Astrocyte (in vitro differentiated cells and primary cell): ENCODE results near the gene SOCS1. TPM values are rescaled to one million over a fixed set of nuclear protein-coding genes. Genes with fewer than 3 reads are reported as not detected.

Experiments used
- DNase-seq: peaks from one replicate; pipeline ENCODE4 v3.0.0-alpha.2; 2010; ENCODE audit warnings: low read depth
- FAIRE-seq: peaks from 2 replicates; lab custom pipeline; 2011; peaks lifted over from hg19 to GRCh38; lab: Jason Lieb, UNC
- H2AFZ ChIP-seq: 2 replicates; pipeline ENCODE4 v1.6.0; 2012; ENCODE audit warnings: low read depth, low read length, inconsistent platforms
- H3K27ac ChIP-seq: 2 replicates; pipeline ENCODE4 v1.5.1; 2011; ENCODE audit warnings: low read depth, low read length, inconsistent platforms
- H3K27me3 ChIP-seq: 2 replicates; pipeline ENCODE4 v1.6.0; 2011; ENCODE audit warnings: low read length, inconsistent platforms; ENCODE audit not compliant: insufficient read depth
- H3K36me3 ChIP-seq: 2 replicates; pipeline ENCODE4 v1.5.1; 2011; ENCODE audit warnings: low read length, inconsistent platforms; ENCODE audit not compliant: insufficient read depth
- H3K4me1 ChIP-seq: 2 replicates; pipeline ENCODE4 v1.5.1; 2011; ENCODE audit warnings: low read length, inconsistent platforms; ENCODE audit not compliant: insufficient read depth
- H3K4me2 ChIP-seq: 2 replicates; pipeline ENCODE4 v1.6.0; 2012; ENCODE audit warnings: low read length, inconsistent platforms
- H3K4me3 ChIP-seq: 2 replicates; pipeline ENCODE4 v1.5.1; 2011; ENCODE audit warnings: low read depth, mild to moderate bottlenecking, low read length, inconsistent platforms; ENCODE audit not compliant: insufficient read depth
- H3K79me2 ChIP-seq: 2 replicates; pipeline ENCODE4 v1.6.0; 2012; ENCODE audit warnings: mild to moderate bottlenecking, low read length, inconsistent platforms; ENCODE audit not compliant: insufficient read depth
- H3K9ac ChIP-seq: 2 replicates; pipeline ENCODE4 v1.6.0; 2012; ENCODE audit warnings: mild to moderate bottlenecking, low read length, inconsistent platforms
- H3K9me3 ChIP-seq: 2 replicates; pipeline ENCODE4 v1.5.1; 2012; ENCODE audit warnings: low read depth, mild to moderate bottlenecking, low read length, inconsistent platforms; ENCODE audit not compliant: insufficient read depth
- H4K20me1 ChIP-seq: 2 replicates; pipeline ENCODE4 v1.6.0; 2012; ENCODE audit warnings: low read length, inconsistent platforms; ENCODE audit not compliant: insufficient read depth
- H3K27ac Mint-ChIP-seq: one replicate; pipeline ENCODE4 v1.8.0; 2021; ENCODE audit warnings: mild to moderate bottlenecking, mixed read lengths; ENCODE audit not compliant: unreplicated experiment
- H3K27me3 Mint-ChIP-seq: one replicate; pipeline ENCODE4 v1.8.0; 2021; ENCODE audit warnings: low read depth, mixed read lengths; ENCODE audit not compliant: unreplicated experiment
- H3K36me3 Mint-ChIP-seq: one replicate; pipeline ENCODE4 v1.8.0; 2021; ENCODE audit warnings: low read depth, mixed read lengths; ENCODE audit not compliant: unreplicated experiment
- H3K4me1 Mint-ChIP-seq: one replicate; pipeline ENCODE4 v1.8.0; 2021; ENCODE audit warnings: low read depth, mixed read lengths; ENCODE audit not compliant: unreplicated experiment
- H3K4me3 Mint-ChIP-seq: one replicate; pipeline ENCODE4 v1.8.0; 2021; ENCODE audit warnings: mild to moderate bottlenecking, moderate library complexity, mixed read lengths; ENCODE audit not compliant: unreplicated experiment
- H3K9me3 Mint-ChIP-seq: one replicate; pipeline ENCODE4 v1.8.0; 2021; ENCODE audit warnings: mild to moderate bottlenecking, mixed read lengths; ENCODE audit not compliant: unreplicated experiment
- CTCF ChIP-seq: IDR thresholded peaks from 2 replicates; pipeline ENCODE4 v1.5.1; 2011; ENCODE audit warnings: low read depth, mild to moderate bottlenecking, inconsistent platforms, low read length, moderate library complexity; ENCODE audit not compliant: insufficient read depth
- EZH2 ChIP-seq: IDR thresholded peaks from 2 replicates; pipeline ENCODE4 v1.6.1; 2012; ENCODE audit warnings: mild to moderate bottlenecking, low read length, inconsistent platforms; ENCODE audit not compliant: insufficient read depth
- total RNA-seq: library from RNA; stranded (reverse); gene quantifications from 2 replicates; pipeline ENCODE4 v1.2.1, GENCODE V29; 2021

SOCS1 gene
- total RNA-seq, 1 donor from 2014 or later = 16.0 TPM

- H3K36me3 Mint-ChIP-seq = peaks cover 1% of the 10 kb centered on the region
- no peak overlapping the region for H3K27ac Mint-ChIP-seq
- H3K4me1 ChIP-seq = no peaks in the 10 kb centered on the region
- H3K9me3 Mint-ChIP-seq = peaks cover 21% of the 10 kb centered on the region
- no peak overlapping the region for H3K4me2 ChIP-seq
- FAIRE-seq (no peak), DNase-seq (no peak)
- no peak overlapping the region for H3K9ac ChIP-seq
- no peak overlapping the region for H3K4me3 ChIP-seq
- no peaks in the 10 kb centered on the region for H3K27me3 ChIP-seq
- H2AFZ ChIP-seq = no peak overlapping the region
- peaks cover 9% of the 10 kb centered on the region for H3K9me3 ChIP-seq
- no peaks in the 10 kb centered on the region for H3K79me2 ChIP-seq
- H3K27ac ChIP-seq = no peak overlapping the region
- H3K27me3 Mint-ChIP-seq = peaks cover 4% of the 10 kb centered on the region
- no peaks in the 10 kb centered on the region for H3K4me1 Mint-ChIP-seq
- no peak overlapping the region for H3K4me3 Mint-ChIP-seq
- TF ChIP-seq CTCF (no peak), EZH2 (no peak)
- H3K36me3 ChIP-seq = no peaks in the 10 kb centered on the region
- no peaks in the 10 kb centered on the region for H4K20me1 ChIP-seq
Measured at GRCh38 chr16:11219178-11219577, 36.8 kb downstream of the SOCS1 start.

DNA sequence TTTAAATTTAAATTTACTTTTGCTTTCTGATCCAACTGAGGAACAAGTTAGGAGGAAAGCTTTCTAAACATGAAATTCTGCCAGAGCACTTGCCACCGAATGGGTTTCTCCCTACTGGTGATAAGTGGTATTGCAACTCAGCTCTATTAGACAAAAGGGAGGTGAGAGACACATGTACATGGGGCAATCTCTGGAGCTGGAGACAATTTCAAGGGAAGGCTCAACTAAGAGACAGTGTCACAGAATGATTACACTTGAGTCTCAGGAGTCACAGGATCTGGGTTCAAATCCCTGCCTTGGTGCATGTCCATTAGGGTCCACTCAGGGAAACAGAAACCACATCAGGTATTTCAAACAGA lies 37.4 kb downstream of the SOCS1 start:
- H3K4me1 Mint-ChIP-seq = no peaks in the 10 kb centered on the region
- TF ChIP-seq EZH2 (no peak), CTCF (peak; percentile 47)
- H3K27ac Mint-ChIP-seq = no peak overlapping the region
- H3K27me3 Mint-ChIP-seq = peaks cover 3% of the 10 kb centered on the region
- H3K36me3 Mint-ChIP-seq = peaks cover 1% of the 10 kb centered on the region
- H4K20me1 ChIP-seq = no peaks in the 10 kb centered on the region
- no peak for FAIRE-seq
- no peaks in the 10 kb centered on the region for H3K27me3 ChIP-seq
- H3K4me2 ChIP-seq = no peak overlapping the region
- H3K36me3 ChIP-seq = no peaks in the 10 kb centered on the region
- H3K4me3 ChIP-seq = no peak overlapping the region
- no peak overlapping the region for H3K27ac ChIP-seq
- no peak overlapping the region for H3K4me3 Mint-ChIP-seq
- no peaks in the 10 kb centered on the region for H3K79me2 ChIP-seq
- no peak for DNase-seq
- no peak overlapping the region for H3K9ac ChIP-seq
- no peak overlapping the region for H2AFZ ChIP-seq
- H3K9me3 ChIP-seq = peaks cover 9% of the 10 kb centered on the region
- no peaks in the 10 kb centered on the region for H3K4me1 ChIP-seq
- H3K9me3 Mint-ChIP-seq = peaks cover 21% of the 10 kb centered on the region

DNA sequence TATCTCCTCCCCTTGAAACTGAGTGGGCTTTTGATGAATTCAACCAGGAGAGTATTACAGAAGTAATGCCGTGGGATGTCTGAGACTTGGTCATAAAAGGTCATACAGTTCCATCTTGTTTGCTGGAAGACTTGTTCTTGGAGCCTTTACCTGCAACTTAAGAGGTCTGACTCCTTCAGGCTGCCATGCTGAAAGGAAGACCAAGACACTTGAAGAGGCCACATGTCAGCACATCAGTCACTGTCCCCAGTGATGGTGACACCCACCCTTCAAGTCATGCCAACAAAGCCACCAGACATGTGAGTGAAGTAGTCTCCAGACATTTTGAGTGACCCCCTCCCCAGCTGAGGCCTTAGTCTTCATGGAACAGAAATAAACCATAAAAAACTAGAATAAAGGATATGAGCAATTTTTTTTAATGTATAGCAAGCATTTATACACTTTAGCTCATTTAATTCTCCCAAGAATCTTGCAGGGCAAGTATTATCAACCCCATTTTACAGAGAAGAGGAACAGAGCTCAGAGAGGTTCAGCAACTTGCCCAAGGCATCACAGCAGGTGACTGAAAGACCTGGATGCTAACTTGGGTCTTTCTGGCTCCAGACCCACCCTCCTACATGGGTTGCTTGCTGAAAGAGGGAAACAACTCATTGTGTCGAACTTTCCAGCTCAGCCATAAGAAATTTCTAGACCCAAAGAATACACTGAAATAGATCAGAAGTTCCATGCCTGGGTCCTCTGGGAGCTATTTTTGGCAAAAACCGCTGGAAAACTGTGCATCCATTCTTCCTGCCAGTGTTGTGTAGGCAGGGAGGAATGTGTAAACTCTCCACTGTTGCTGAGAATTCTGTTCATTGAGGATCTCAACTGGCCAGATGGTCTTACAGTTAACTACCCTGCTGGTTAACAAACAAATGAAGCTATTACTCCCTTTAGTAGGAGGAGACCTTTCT lies 38.1 kb downstream of the SOCS1 start:
- Histone ChIP-seq H3K36me3 (no peaks in the 10 kb centered on the region), H4K20me1 (no peaks in the 10 kb centered on the region), H3K27me3 (no peaks in the 10 kb centered on the region), H3K79me2 (no peaks in the 10 kb centered on the region), H3K4me1 (no peaks in the 10 kb centered on the region), H3K4me3 (no peak overlapping the region), H3K9me3 (peaks cover 9% of the 10 kb centered on the region), H2AFZ (no peak overlapping the region), H3K9ac (no peak overlapping the region), H3K4me2 (no peak overlapping the region), H3K27ac (no peak overlapping the region)
- H3K4me1 Mint-ChIP-seq = no peaks in the 10 kb centered on the region
- peaks cover 1% of the 10 kb centered on the region for H3K36me3 Mint-ChIP-seq
- H3K9me3 Mint-ChIP-seq = peaks cover 21% of the 10 kb centered on the region
- TF ChIP-seq EZH2 (no peak), CTCF (no peak)
- peaks cover 3% of the 10 kb centered on the region for H3K27me3 Mint-ChIP-seq
- no peak for FAIRE-seq
- no peak overlapping the region for H3K4me3 Mint-ChIP-seq
- no peak overlapping the region for H3K27ac Mint-ChIP-seq
- DNase-seq = peak; percentile 10
